ENCODE data around the gene DOCK7.
A peak's percentile ranks its signal among the peaks of the same experiment; 100 is the strongest.

DNA sequence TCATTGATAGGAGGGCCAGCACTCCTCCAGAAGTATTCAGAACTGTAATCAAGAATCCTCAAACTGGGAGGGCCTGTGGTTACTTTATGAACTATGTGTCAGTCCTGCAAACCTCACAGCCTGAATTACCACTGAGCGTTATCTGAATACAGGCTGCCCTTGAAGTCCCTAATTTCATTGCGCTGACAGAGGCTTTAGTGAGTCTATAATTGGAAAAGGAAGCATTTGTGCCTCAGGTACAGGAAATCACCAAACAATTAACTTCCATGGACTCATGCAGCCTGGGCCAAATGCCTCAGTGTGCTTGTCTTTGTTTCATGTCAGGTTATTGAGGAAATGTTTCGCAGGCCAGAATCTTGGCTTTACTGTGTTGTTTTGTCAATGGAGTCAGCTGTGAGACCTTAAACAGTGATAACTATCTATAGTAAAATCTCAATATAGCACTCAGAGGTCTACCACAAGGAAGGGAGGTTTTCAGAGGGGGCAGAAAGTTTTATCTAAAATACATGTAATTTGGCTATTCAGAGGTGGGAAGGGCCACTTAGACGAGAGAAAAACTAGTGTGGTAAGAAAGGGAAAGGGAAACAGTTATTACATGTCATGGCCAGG is 32.9 kb upstream of the DOCK7 start:
- TF ChIP-seq CTCF (IDR thresholded peaks at IDR 0.05): no peak
- no peak for TF ChIP-seq USF1 (IDR thresholded peaks at IDR 0.05; ENCODE audit: borderline replicate concordance, low read depth)
- no peak for TF ChIP-seq SIN3A (IDR thresholded peaks at IDR 0.05; ENCODE audit: borderline replicate concordance, low read depth, low read length)
- no peak for TF ChIP-seq EZH2phosphoT487 (IDR thresholded peaks at IDR 0.05; ENCODE audit: borderline replicate concordance, low read depth)
- TF ChIP-seq YY1 (IDR thresholded peaks at IDR 0.05; ENCODE audit: low read depth): no peak
- TF ChIP-seq GATA2 (CRISPR knock-in tag; IDR thresholded peaks at IDR 0.05): peak; percentile 84
- no peak for TF ChIP-seq POLR2AphosphoS5 (IDR thresholded peaks at IDR 0.05; ENCODE audit: low read depth, low read length)
- peak; percentile 49; the same call in 1 of the 2 replicates for TF ChIP-seq MXI1 (IDR thresholded peaks at IDR 0.05; ENCODE audit: low read depth, low read length)
- TF ChIP-seq, protein P1, sequence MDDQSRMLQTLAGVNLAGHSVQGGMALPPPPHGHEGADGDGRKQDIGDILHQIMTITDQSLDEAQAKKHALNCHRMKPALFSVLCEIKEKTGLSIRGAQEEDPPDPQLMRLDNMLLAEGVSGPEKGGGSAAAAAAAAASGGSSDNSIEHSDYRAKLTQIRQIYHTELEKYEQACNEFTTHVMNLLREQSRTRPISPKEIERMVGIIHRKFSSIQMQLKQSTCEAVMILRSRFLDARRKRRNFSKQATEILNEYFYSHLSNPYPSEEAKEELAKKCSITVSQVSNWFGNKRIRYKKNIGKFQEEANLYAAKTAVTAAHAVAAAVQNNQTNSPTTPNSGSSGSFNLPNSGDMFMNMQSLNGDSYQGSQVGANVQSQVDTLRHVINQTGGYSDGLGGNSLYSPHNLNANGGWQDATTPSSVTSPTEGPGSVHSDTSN (IDR thresholded peaks at IDR 0.05): no peak
- TF ChIP-seq TAF1 (IDR thresholded peaks at IDR 0.05; ENCODE audit: borderline replicate concordance, low read depth, low read length): no peak
- no peak for TF ChIP-seq RXRA (IDR thresholded peaks at IDR 0.05; ENCODE audit: borderline replicate concordance, low read depth)

Data from SK-N-SH (cell line).